Fibroblast of skin of abdomen (primary cell): ENCODE measurements around the gene PRDM5.

Source experiments
- DNase-seq: peaks from one replicate; pipeline ENCODE4 v3.0.0-alpha.2; 2013

PRDM5 gene

GRCh38 chr4:120816296-120816965 is 106.1 kb downstream of the PRDM5 start:
- no peak for DNase-seq

- no peak for DNase-seq
Observed at GRCh38 chr4:120815361-120815760, 107.2 kb downstream of the PRDM5 start.

GRCh38 chr4:120814886-120815285 is 107.6 kb downstream of the PRDM5 start:
- no peak for DNase-seq

- no peak for DNase-seq
Observed at GRCh38 chr4:120812216-120812615, 110.3 kb downstream of the PRDM5 start.

DNA sequence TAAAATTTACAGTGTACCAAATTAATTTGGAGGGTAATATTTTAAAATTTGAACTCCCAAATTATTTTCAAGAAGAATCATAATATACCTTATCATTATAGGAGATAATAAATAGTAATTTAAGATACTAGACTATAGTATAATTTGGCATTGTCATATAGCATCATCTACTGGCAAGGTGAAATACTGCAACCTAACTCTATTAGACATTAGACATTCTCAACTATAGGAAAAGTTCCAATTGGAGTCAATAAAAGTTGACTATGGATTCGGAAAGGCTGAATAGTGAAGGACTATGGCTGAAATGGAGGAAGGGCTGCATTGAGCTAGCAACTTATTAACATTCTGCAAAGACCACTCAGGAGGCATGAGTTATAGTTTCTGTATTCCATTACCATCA is 113.0 kb downstream of the PRDM5 start:
- DNase-seq: no peak

- no peak for DNase-seq
Observed at GRCh38 chr4:120808475-120809141, 113.9 kb downstream of the PRDM5 start.

DNA sequence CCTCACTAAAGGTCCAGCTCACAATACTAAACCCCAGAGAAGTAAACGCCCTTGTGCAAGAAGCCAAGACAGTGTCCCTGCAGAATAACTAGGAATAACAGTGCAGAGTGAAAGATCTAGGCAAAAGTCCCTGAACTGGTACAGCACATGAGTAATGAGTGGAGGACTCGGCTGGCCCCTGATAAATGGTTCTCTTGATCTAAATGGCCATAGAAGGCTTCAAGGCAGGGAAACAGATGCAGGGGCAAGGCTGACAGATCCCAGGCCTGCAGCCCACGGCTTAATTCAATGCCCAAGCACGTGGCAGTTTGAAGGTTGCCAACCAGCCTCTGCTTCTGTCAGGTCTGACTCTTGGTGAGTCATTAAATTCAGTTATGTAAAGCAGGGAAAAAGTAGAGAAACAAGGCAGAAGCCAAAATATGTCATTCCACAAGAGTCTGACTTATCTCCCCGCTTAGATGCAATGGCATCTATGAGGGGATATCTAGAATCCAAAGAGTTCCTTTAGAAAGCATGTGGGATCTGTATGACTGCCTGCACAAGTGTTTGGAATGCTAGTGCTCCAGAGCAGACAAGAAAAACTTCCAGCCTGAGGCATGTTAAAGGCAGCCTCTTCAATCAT is 121.3 kb downstream of the PRDM5 start:
- peak; percentile 75 for DNase-seq

- no peak for DNase-seq
Observed at GRCh38 chr4:120798570-120798969, 124.0 kb downstream of the PRDM5 start.

DNA sequence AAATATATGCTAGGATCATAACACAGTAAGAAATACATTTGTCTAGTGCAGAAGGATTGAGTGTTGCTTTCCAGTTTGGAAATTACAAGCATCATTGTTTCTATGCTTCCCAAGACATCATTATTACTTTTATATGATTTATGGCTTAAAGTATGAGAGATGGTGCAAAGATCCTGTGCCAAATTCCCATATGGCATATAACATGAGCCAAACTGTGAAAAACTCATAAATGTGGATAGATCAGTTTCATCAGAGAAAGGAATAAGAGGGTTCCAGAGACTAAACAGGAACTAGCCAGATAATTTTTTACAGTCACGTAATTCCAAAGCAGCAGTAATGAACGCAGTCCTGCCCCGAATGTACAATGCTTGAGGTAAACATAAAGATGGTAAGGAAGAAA is 126.3 kb downstream of the PRDM5 start:
- peak; percentile 9 for DNase-seq

DNA sequence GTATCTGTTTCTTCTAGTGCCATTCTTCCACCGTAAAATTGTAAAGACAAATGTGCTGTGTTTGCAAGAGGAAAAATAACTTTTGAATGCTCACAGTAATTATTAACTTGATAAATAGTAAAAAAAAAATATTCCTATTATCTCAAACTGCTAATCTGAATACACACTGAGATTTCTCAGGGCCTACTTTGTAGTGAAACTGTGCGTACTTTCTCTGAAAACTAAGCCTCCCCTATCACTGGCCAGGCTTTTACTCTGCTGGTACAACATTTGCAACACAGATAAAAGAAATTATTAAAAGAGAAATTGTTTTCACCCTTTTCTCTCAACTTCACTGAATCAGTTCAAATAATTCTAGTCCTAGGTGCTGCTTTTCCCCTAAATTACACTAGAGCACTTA is 137.3 kb downstream of the PRDM5 start:
- DNase-seq: no peak

- no peak for DNase-seq
Observed at GRCh38 chr4:120777459-120777858, 145.1 kb downstream of the PRDM5 start.

DNA sequence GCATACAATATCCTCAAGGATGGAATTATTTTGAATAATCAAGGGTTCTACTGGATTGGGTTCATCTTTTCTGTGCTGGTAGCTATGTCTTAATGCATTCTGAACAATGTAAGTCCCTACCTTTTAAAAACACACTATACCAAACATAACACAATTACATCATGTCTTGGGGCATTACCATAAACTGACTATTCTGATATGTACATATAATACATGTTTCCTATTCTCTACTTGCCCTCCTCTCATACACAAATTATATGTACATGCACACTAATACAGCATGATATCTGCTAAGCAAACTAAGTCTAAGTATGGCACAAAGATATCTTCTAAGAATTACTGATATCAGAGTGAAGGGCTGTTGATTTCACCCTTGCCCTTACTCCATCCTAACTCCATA is 147.1 kb downstream of the PRDM5 start:
- DNase-seq: no peak

- no peak for DNase-seq
Observed at GRCh38 chr4:120773641-120774040, 148.9 kb downstream of the PRDM5 start.

- DNase-seq: no peak
Observed at GRCh38 chr4:120771907-120772306, 150.6 kb downstream of the PRDM5 start.

- no peak for DNase-seq
Observed at GRCh38 chr4:120770897-120771296, 151.6 kb downstream of the PRDM5 start.

DNA sequence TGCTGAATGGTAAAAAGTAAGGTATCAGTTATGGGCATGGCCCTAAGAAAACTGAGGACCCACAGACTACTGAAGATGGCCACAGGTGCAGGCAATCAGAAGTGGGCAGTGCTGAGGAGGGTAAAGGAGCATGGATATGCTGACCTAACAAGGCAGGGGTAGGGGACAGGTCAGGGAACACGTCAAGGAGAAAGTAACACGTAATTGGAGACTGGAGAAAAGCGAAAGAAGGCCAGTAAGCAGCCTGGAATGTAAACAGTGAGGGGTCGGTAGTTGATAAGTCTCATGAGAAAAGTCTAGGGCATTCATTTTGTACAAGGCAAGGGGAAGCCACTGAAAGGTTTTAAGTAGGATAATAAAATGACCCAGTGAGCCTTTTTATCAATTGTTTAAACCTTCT is 153.3 kb downstream of the PRDM5 start:
- DNase-seq: peak; percentile 79

GRCh38 chr4:120765260-120765680 is 157.3 kb downstream of the PRDM5 start:
- DNase-seq: no peak

GRCh38 chr4:120763650-120764049 is 158.9 kb downstream of the PRDM5 start:
- no peak for DNase-seq

- DNase-seq: peak; percentile 2
Observed at GRCh38 chr4:120761070-120761469, 161.5 kb downstream of the PRDM5 start.

DNA sequence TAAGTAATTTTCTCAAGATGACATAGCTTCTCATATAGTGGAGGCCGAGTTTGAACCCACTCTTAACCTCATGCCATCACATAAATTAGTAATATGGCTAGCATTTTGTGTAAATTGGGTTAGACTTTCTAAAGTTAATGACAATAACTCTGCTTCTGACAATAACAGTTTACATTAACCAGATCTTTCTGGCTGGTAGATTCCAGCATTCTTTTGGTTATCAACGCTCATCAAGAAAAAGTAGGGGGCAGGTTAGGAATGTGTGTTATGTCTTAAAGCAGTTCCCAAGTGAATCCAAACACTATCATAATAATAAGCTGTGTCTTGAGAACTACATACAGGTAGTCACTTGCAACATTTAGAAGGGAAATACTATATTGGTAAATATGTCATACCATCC is 162.5 kb downstream of the PRDM5 start:
- peak; percentile 9 for DNase-seq

- DNase-seq: no peak
Observed at GRCh38 chr4:120755864-120756263, 166.7 kb downstream of the PRDM5 start.

DNA sequence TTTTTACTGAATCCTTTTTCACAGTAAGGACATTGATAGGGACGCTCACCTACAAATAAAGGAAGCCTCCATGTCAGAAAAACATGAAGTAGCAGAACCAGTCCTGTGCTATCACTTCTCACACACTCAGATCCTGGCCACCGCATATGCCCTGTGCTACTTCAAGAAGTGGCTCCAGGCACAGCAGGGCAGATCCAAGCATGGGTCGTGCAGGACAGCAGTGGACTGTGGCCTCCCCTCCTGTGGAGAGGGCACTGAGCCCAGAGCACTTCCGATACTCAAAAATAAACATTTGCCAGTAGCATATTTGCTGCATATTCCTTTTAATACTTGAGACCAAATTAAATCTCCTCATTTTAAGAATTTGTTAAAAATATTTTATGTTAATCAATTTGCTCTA is 167.9 kb downstream of the PRDM5 start:
- no peak for DNase-seq

GRCh38 chr4:120753854-120754253 is 168.7 kb downstream of the PRDM5 start:
- DNase-seq: no peak

DNA sequence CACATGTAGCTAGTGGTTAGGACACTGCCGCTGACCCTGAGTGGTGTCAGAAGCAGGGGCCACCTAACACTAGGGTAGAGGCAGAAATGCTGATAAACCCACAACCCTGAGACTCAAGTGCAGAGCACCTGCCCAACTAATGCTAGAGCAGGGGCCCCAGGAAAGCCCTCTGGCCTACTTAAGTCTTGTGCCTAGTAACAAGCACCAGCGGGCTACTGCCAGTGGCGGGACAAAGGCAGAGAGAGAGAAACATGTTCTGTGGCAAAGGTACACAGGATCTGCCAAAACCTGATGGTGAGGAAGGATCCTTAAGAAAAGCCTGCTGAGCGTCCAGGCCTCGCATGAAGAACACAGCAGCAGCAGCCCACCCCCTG is 172.4 kb downstream of the PRDM5 start:
- DNase-seq: no peak
